ENCODE data around the gene PPP1R3G. TPM values are rescaled to one million over a fixed set of nuclear protein-coding genes. Genes with fewer than 3 reads are reported as not detected.

Gene PPP1R3G
- total RNA-seq, 1 experiment from 2014 or later, result not detected

GRCh38 chr6:5098501-5099270, 13.5 kb downstream of the PPP1R3G start:
- H3K56ac ChIP-seq (ENCODE audit: insufficient read length, low read depth, low read length), result no peak overlapping the region
- H3K18ac ChIP-seq (ENCODE audit: insufficient read length, low read depth, low read length), result no peak overlapping the region
- H3K27ac ChIP-seq (ENCODE audit: insufficient read length, low read depth, low read length), result no peak overlapping the region
- H3K4me2 ChIP-seq (ENCODE audit: insufficient read depth, insufficient read length, low read length), result no peak overlapping the region
- no peak overlapping the region for H3K4me3 Mint-ChIP-seq
- H3K14ac ChIP-seq (ENCODE audit: insufficient read depth, low read length), result no peak overlapping the region
- no peak overlapping the region for H2BK12ac ChIP-seq (ENCODE audit: insufficient read length, low read depth, low read length)
- H2BK20ac ChIP-seq (ENCODE audit: low read depth, low read length, poor library complexity, severe bottlenecking), result no peak overlapping the region
- no peak overlapping the region for H3K4ac ChIP-seq (ENCODE audit: low read depth, low read length)
- peaks cover 0 to 11% (median 2%) of the 10 kb centered on the region in 3 experiments; a peak in 3 of 7 replicates for H3K36me3 Mint-ChIP-seq (ENCODE audit: insufficient read depth in 1 of 3, low read depth in 3 of 3)
- H3T11ph ChIP-seq (ENCODE audit: low read length), result no peak overlapping the region
- no peak overlapping the region for H3K23ac ChIP-seq (ENCODE audit: insufficient read length, low read depth, low read length)
- H3K23me2 ChIP-seq (ENCODE audit: insufficient read length, low read depth, low read length, poor library complexity, severe bottlenecking), result no peaks in the 10 kb centered on the region
- H2AK5ac ChIP-seq (ENCODE audit: insufficient read length, low read length), result no peak overlapping the region
- no peaks in the 10 kb centered on the region for H3K27me3 ChIP-seq (ENCODE audit: insufficient read depth, low read length)
- H3K79me2 ChIP-seq (ENCODE audit: insufficient read depth, low read length), result no peaks in the 10 kb centered on the region; the same call in 1 of the 2 replicates
- TF ChIP-seq CTCF (conservative IDR thresholded peaks at IDR 0.05), result no peak
- H3K9me3 ChIP-seq (ENCODE audit: control insufficient read depth, low read depth, low read length), result no peaks in the 10 kb centered on the region
- peaks cover 8% of the 10 kb centered on the region for H3K27me3 Mint-ChIP-seq (ENCODE audit: low read depth)
- H3K79me1 ChIP-seq (ENCODE audit: insufficient read depth, low read depth, low read length, poor library complexity, severe bottlenecking), result no peaks in the 10 kb centered on the region
- DNase-seq, result no peak
- no peak overlapping the region for H4K5ac ChIP-seq (ENCODE audit: insufficient read length, low read depth, low read length)
- no peak overlapping the region for H2BK5ac ChIP-seq (ENCODE audit: insufficient read length, low read length)
- H3K4me1 ChIP-seq (ENCODE audit: insufficient read depth, low read length), result no peaks in the 10 kb centered on the region
- H3K27ac Mint-ChIP-seq, result no peak overlapping the region; a peak in 2 of 7 replicates
- H3K4me1 Mint-ChIP-seq, result no peaks in the 10 kb centered on the region
- no peaks in the 10 kb centered on the region for H4K20me1 ChIP-seq (ENCODE audit: control insufficient read depth, insufficient read depth, insufficient read length)
- H3K9ac ChIP-seq (ENCODE audit: extremely low read depth, insufficient read length, low read length), result no peak overlapping the region
- WGBS (ENCODE audit: extremely low coverage, insufficient read length, low lambda C conversion rate), result no CpG with 5 or more reads among the region's 14 CpGs
- H2BK120ac ChIP-seq (ENCODE audit: low read depth, low read length, poor library complexity, severe bottlenecking), result no peak overlapping the region
- H2AFZ ChIP-seq (ENCODE audit: low read length), result no peak overlapping the region
- no peak overlapping the region for H2BK15ac ChIP-seq (ENCODE audit: low read depth, low read length)
- H4K8ac ChIP-seq (replicated peaks; ENCODE audit: insufficient read length, low read depth, low read length), result no peak overlapping the region
- no peaks in the 10 kb centered on the region; a peak in 1 of 5 replicates for H3K9me3 Mint-ChIP-seq
- H4K91ac ChIP-seq (ENCODE audit: insufficient read length, low read depth, low read length), result no peak overlapping the region
